GM08714 (cell line): ENCODE results near the gene UQCRQ.
"Not testable (repeated sequence)": the region's sequence is repeated elsewhere in the genome, so short reads cannot be mapped to it uniquely, and the experiment has no call there.

Experiments
- H3K4me3 ChIP-seq: fragments of 200-500 bp; sonication (Bioruptor generic); 2 replicates; pipeline ENCODE4 v1.5.1; 2014; ENCODE audit warnings: mild to moderate bottlenecking, low read length, inconsistent platforms
- ZNF274 ChIP-seq: IDR thresholded peaks from 2 replicates; pipeline ENCODE4 v1.6.1; 2012; ENCODE audit warnings: mild to moderate bottlenecking, low read depth, low read length

The UQCRQ gene

GRCh38 chr5:132840896-132841295 is 25.5 kb upstream of the UQCRQ start:
- no peak for TF ChIP-seq ZNF274
- H3K4me3 ChIP-seq: no peak overlapping the region

- H3K4me3 ChIP-seq: no peak overlapping the region
- no peak for TF ChIP-seq ZNF274
Observed at GRCh38 chr5:132841305-132841704, 25.1 kb upstream of the UQCRQ start.

GRCh38 chr5:132848270-132848669 is 18.2 kb upstream of the UQCRQ start:
- no peak overlapping the region for H3K4me3 ChIP-seq
- TF ChIP-seq ZNF274: no peak

- H3K4me3 ChIP-seq: no peak overlapping the region
- no peak for TF ChIP-seq ZNF274
Observed at GRCh38 chr5:132849347-132849746, 17.1 kb upstream of the UQCRQ start.

- H3K4me3 ChIP-seq: no peak overlapping the region
- no peak for TF ChIP-seq ZNF274
Observed at GRCh38 chr5:132850066-132850465, 16.4 kb upstream of the UQCRQ start.

- no peak for TF ChIP-seq ZNF274
- H3K4me3 ChIP-seq: no peak overlapping the region
Observed at GRCh38 chr5:132853323-132853722, 13.1 kb upstream of the UQCRQ start.

- TF ChIP-seq ZNF274: no peak
Observed at GRCh38 chr5:132853790-132854189, 12.7 kb upstream of the UQCRQ start.

GRCh38 chr5:132854301-132854700 is 12.1 kb upstream of the UQCRQ start:
- no peak for TF ChIP-seq ZNF274
- H3K4me3 ChIP-seq: no peak overlapping the region

More at GRCh38 chr5:132853790-132854189, 12.7 kb upstream of the UQCRQ start:
- no peak overlapping the region for H3K4me3 ChIP-seq

- H3K4me3 ChIP-seq: not testable (repeated sequence)
Observed at GRCh38 chr5:132854992-132855391, 11.4 kb upstream of the UQCRQ start.

GRCh38 chr5:132856011-132856410 is 10.4 kb upstream of the UQCRQ start:
- TF ChIP-seq ZNF274: no peak

GRCh38 chr5:132859889-132860437 is 6.5 kb upstream of the UQCRQ start:
- no peak overlapping the region for H3K4me3 ChIP-seq
- no peak for TF ChIP-seq ZNF274

More at GRCh38 chr5:132856011-132856410, 10.4 kb upstream of the UQCRQ start:
- H3K4me3 ChIP-seq: no peak overlapping the region

GRCh38 chr5:132860742-132861141 is 5.7 kb upstream of the UQCRQ start:
- no peak for TF ChIP-seq ZNF274
- no peak overlapping the region for H3K4me3 ChIP-seq

GRCh38 chr5:132865668-132866341 is 637 bp upstream of the UQCRQ start:
- no peak for TF ChIP-seq ZNF274
- peak overlapping the region; percentile 86; the same call in 1 of the 2 replicates for H3K4me3 ChIP-seq

GRCh38 chr5:132867046-132867451 is 607 bp downstream of the UQCRQ start:
- H3K4me3 ChIP-seq: peak overlapping the region; percentile 86
- no peak for TF ChIP-seq ZNF274

GRCh38 chr5:132868754-132869153 is 2.3 kb downstream of the UQCRQ start:
- H3K4me3 ChIP-seq: no peak overlapping the region
- TF ChIP-seq ZNF274: no peak

- TF ChIP-seq ZNF274: no peak
- H3K4me3 ChIP-seq: no peak overlapping the region
Observed at GRCh38 chr5:132870801-132871200, 4.4 kb downstream of the UQCRQ start.
